Measurements from ENCODE around the gene OR51B6. TPM values are rescaled to one million over a fixed set of nuclear protein-coding genes. Genes with fewer than 3 reads are reported as not detected.

Gene OR51B6
- total RNA-seq, 1 experiment from 2014 or later: not detected

GRCh38 chr11:5304046-5304445 lies 47.3 kb upstream of the OR51B6 start:
- Histone ChIP-seq H3K9me3 (ENCODE audit: control insufficient read depth in 1 of 2, insufficient read depth in 1 of 2, low read depth in 1 of 2, low read length in 2 of 2) (no peaks in the 10 kb centered on the region), H3K4me3 (replicated peaks in 1 of 2; ENCODE audit: low read depth in 1 of 2, low read length in 2 of 2) (no peak overlapping the region), H3K27me3 (ENCODE audit: insufficient read depth, low read length) (no peaks in the 10 kb centered on the region), H3K9me2 (ENCODE audit: insufficient read depth) (no peaks in the 10 kb centered on the region), H3K9ac (ENCODE audit: low read length) (no peak overlapping the region), H4K20me1 (ENCODE audit: insufficient read depth) (no peaks in the 10 kb centered on the region), H3K27ac (ENCODE audit: low read depth, low read length) (no peak overlapping the region), H3K4me2 (ENCODE audit: low read length) (no peak overlapping the region), H2AFZ (ENCODE audit: low read depth, low read length, poor library complexity, severe bottlenecking) (no peak overlapping the region), H3K79me2 (ENCODE audit: insufficient read depth, low read length) (no peaks in the 10 kb centered on the region), H3K36me3 (ENCODE audit: control insufficient read depth in 1 of 2, insufficient read depth in 2 of 2, low read length in 2 of 2) (peaks cover 7 to 26% of the 10 kb centered on the region in 2 experiments; a peak in 2 of 4 replicates), H3K4me1 (ENCODE audit: control insufficient read depth in 1 of 2, insufficient read depth in 2 of 2, low read length in 2 of 2) (no peaks in the 10 kb centered on the region)
- ATAC-seq (no peak), DNase-seq (ENCODE audit: low read depth, low spot score) (no peak)
- intact Hi-C loops (cut with micrococcal nuclease): no loop called here
- TF ChIP-seq JUND (IDR thresholded peaks at IDR 0.05) (no peak), SIN3A (IDR thresholded peaks at IDR 0.05; ENCODE audit: low read depth) (no peak), FOSL1 (IDR thresholded peaks at IDR 0.05; ENCODE audit: low read depth) (no peak), CBX3 (IDR thresholded peaks at IDR 0.05; ENCODE audit: low read depth) (no peak), ELF1 (IDR thresholded peaks at IDR 0.05; ENCODE audit: borderline replicate concordance, low read depth) (no peak), RAD21 (IDR thresholded peaks at IDR 0.05; ENCODE audit: low read depth) (no peak), SP1 (IDR thresholded peaks at IDR 0.05; ENCODE audit: low read depth) (no peak), YY1 (IDR thresholded peaks at IDR 0.05; ENCODE audit: extremely low read depth, insufficient replicate concordance, low read depth, low read length) (no peak), ZNF274 (IDR thresholded peaks at IDR 0.05; ENCODE audit: low read depth, low read length) (no peak), TCF7L2 (IDR thresholded peaks at IDR 0.05; ENCODE audit: borderline replicate concordance, extremely low read depth, insufficient read depth, insufficient read length) (no peak), EZH2phosphoT487 (IDR thresholded peaks at IDR 0.05; ENCODE audit: borderline replicate concordance) (no peak), POLR2A (IDR thresholded peaks at IDR 0.05; ENCODE audit: borderline replicate concordance, extremely low read depth, insufficient read depth, insufficient read length) (no peak), EZH2 (IDR thresholded peaks at IDR 0.05) (no peak)
- TF ChIP-seq, protein P1, sequence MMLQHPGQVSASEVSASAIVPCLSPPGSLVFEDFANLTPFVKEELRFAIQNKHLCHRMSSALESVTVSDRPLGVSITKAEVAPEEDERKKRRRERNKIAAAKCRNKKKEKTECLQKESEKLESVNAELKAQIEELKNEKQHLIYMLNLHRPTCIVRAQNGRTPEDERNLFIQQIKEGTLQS (IDR thresholded peaks at IDR 0.05): no peak
- no TSS peak for BruUV-seq (replicated peaks)
- ChIA-PET RAD21 (ENCODE audit: low non-redundant PET in 1 of 2, low total read pairs in 2 of 2, uncharacterized antibody in 2 of 2, unreplicated experiment in 2 of 2) (no interaction called here), CTCF (no interaction called here), POLR2A (no interaction called here)
